ENCODE measurements around the gene IQCF2. TPM values are rescaled to one million over a fixed set of nuclear protein-coding genes. Genes with fewer than 3 reads are reported as not detected.

IQCF2 gene
- total RNA-seq, 1 donor from 2014 or later = not detected

Other genes with a start within 250 kb of the IQCF2 start
- gene TEX264, start 190.4 kb upstream of the IQCF2 start, total RNA-seq = 34.7 TPM
- 0.08 TPM for gene GRM2, start 154.5 kb upstream of the IQCF2 start, total RNA-seq
- gene IQCF6, start 82.4 kb upstream of the IQCF2 start, total RNA-seq = not detected
- gene IQCF5, start 14.0 kb downstream of the IQCF2 start, total RNA-seq = not detected
- gene IQCF1, start 41.7 kb downstream of the IQCF2 start, total RNA-seq = not detected
- gene RRP9, start 80.3 kb downstream of the IQCF2 start, total RNA-seq = 8.9 TPM
- 18.1 TPM for gene PARP3, start 80.7 kb downstream of the IQCF2 start, total RNA-seq
- not detected for gene GPR62, start 93.8 kb downstream of the IQCF2 start, total RNA-seq
- 64.1 TPM for gene PCBP4, start 105.8 kb downstream of the IQCF2 start, total RNA-seq
- gene ABHD14B, start 112.4 kb downstream of the IQCF2 start, total RNA-seq = 12.6 TPM
- gene ABHD14A, start 113.4 kb downstream of the IQCF2 start, total RNA-seq = 27.5 TPM
- 23.2 TPM for gene ACY1, start 121.9 kb downstream of the IQCF2 start, total RNA-seq
- 594 TPM for gene RPL29, start 134.3 kb downstream of the IQCF2 start, total RNA-seq
- gene DUSP7, start 195.0 kb downstream of the IQCF2 start, total RNA-seq = 23.2 TPM

Data from Right ventricle myocardium superior (tissue), 1 donor.